Gastrocnemius medialis (tissue), 4 donors: ENCODE results near the gene CD79A.

Experiments used
- POLR2A ChIP-seq, 2 donors: fragments of 450-650 bp; IDR thresholded peaks; one replicate each; pipeline ENCODE4 v1.6.1; 2017; ENCODE audit warnings: antibody characterized with exemption in 2 of 2, mild to moderate bottlenecking in 2 of 2, moderate library complexity in 2 of 2
- TF ChIP-seq, protein P1 (sequence below), 5 experiments: fragments of 450-650 bp in 3 of 5; fragments of 200-600 bp in 2 of 5; sonication (generic) in 2 of 5; IDR thresholded peaks in 4 of 5; conservative IDR thresholded peaks in 1 of 5; 1 replicate in 4 of 5; 2 replicates in 1 of 5; pipeline ENCODE4 v1.5.1; 2016 to 2019; ENCODE audit warnings: antibody characterized with exemption in 5 of 5, mild to moderate bottlenecking in 3 of 5, moderate library complexity in 3 of 5

DNA sequence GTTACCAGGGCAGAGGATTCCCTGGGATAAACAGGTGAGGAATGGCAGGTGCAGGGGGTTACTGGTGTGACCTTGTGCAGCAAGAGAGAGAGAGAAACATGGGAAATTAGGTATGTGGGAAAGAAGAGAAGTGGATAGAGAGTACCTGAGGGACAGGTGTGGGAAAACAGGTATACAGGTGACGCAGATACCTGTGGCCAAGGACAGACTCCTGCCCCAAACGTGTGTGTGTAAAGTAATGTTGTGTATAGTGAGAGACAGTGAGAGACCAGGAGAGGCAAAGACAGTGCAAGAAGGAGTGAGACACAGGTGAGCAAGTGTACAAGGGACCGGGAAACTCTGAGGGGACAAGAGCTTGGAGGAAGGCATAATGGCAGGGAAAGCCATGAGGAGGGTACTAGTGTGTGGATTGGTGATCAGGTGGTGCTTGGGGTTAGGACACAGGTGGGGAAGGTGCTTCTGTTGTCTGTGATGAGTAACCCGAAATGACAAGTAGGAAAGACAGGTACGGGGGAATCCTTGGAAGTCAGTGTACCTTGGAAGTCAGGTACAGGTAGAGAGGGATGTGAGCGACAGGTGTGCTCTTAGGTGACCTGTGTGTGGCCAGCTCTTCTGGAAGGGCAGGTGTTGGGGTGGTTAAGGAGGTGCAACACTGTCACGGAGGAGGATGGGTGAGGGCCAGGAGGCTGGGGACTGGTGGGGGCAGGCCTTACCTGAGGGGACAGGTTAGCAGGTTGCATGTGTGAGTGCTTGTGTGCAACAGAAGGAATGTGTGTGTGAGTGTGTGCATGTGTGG, 48.3 kb downstream of the CD79A start:
- TF ChIP-seq, protein P1, sequence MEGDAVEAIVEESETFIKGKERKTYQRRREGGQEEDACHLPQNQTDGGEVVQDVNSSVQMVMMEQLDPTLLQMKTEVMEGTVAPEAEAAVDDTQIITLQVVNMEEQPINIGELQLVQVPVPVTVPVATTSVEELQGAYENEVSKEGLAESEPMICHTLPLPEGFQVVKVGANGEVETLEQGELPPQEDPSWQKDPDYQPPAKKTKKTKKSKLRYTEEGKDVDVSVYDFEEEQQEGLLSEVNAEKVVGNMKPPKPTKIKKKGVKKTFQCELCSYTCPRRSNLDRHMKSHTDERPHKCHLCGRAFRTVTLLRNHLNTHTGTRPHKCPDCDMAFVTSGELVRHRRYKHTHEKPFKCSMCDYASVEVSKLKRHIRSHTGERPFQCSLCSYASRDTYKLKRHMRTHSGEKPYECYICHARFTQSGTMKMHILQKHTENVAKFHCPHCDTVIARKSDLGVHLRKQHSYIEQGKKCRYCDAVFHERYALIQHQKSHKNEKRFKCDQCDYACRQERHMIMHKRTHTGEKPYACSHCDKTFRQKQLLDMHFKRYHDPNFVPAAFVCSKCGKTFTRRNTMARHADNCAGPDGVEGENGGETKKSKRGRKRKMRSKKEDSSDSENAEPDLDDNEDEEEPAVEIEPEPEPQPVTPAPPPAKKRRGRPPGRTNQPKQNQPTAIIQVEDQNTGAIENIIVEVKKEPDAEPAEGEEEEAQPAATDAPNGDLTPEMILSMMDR (IDR thresholded peaks at IDR 0.05 in 4 of 5, conservative IDR thresholded peaks at IDR 0.05 in 1 of 5) = no peak
- no peak for TF ChIP-seq POLR2A (IDR thresholded peaks at IDR 0.05)
